Gastroesophageal sphincter (tissue), 4 donors: ENCODE measurements around the gene FAM163B. TPM values are rescaled to one million over a fixed set of nuclear protein-coding genes. Genes with fewer than 3 reads are reported as not detected.
"Not testable (repeated sequence)": the region's sequence is repeated elsewhere in the genome, so short reads cannot be mapped to it uniquely, and the experiment has no call there.

Source experiments
- ATAC-seq: fragments of 150-250 bp; one replicate; pipeline ENCODE4 v1.9.1; 2016; ENCODE audit warnings: mild to moderate bottlenecking, moderate library complexity
- H3K27ac ChIP-seq, 4 donors: fragments of 200-600 bp; sonication (generic) in 3 of 4; 1 replicate in 3 of 4; 2 replicates in 1 of 4; pipeline ENCODE4 v1.5.1; 2016 to 2019
- H3K27me3 ChIP-seq: fragments of 200-600 bp; sonication (generic); one replicate; pipeline ENCODE4 v1.5.1; 2019
- H3K36me3 ChIP-seq, 2 donors: fragments of 200-600 bp; sonication (generic); one replicate each; pipeline ENCODE4 v1.5.1; 2019; ENCODE audit warnings: control low read depth in 1 of 2
- H3K4me1 ChIP-seq, 3 donors: fragments of 200-600 bp; sonication (generic); 1 replicate in 2 of 3; 2 replicates in 1 of 3; pipeline ENCODE4 v1.5.1; 2016 to 2019; ENCODE audit warnings: control low read depth in 2 of 3
- H3K4me3 ChIP-seq, 2 donors: fragments of 200-600 bp; sonication (generic); one replicate each; pipeline ENCODE4 v1.5.1; 2019; ENCODE audit warnings: mild to moderate bottlenecking in 1 of 2, moderate library complexity in 1 of 2
- H3K9me3 ChIP-seq, 3 donors: fragments of 200-600 bp; sonication (generic); one replicate each; pipeline ENCODE4 v1.5.1; 2017 to 2019; ENCODE audit warnings: control low read depth in 2 of 3
- EP300 ChIP-seq: sonication (generic); formaldehyde crosslinking; IDR thresholded peaks from one replicate; pipeline ENCODE4 v1.6.1; 2017; ENCODE audit warnings: antibody characterized with exemption, mild to moderate bottlenecking
- POLR2A ChIP-seq, 2 donors: fragments of 450-650 bp; IDR thresholded peaks; one replicate each; pipeline ENCODE4 v1.6.1; 2017; ENCODE audit warnings: antibody characterized with exemption in 2 of 2, mild to moderate bottlenecking in 2 of 2, moderate library complexity in 1 of 2
- POLR2AphosphoS5 ChIP-seq: sonication (generic); formaldehyde crosslinking; IDR thresholded peaks from one replicate; pipeline ENCODE4 v1.6.1; 2017; ENCODE audit warnings: antibody characterized with exemption
- WGBS, 2 donors: methylation state at CpG; one replicate each; pipeline ENCODE4 v1.1.5; 2018; ENCODE audit warnings: low coverage in 1 of 2; 5-methylcytosine and 5-hydroxymethylcytosine counted together
- total RNA-seq, 4 donors: library from RNA; depleted of rRNA; stranded (reverse); fragments of >200 nt; gene quantifications; one replicate each; pipeline ENCODE4 v1.1.0, GENCODE V29; 2016
- TF ChIP-seq, protein P1 (sequence below), 4 experiments: fragments of 200-600 bp in 2 of 4; fragments of 450-650 bp in 2 of 4; sonication (generic) in 1 of 4; IDR thresholded peaks; one replicate each; pipeline ENCODE4 v1.5.1; 2017 to 2019; ENCODE audit warnings: antibody characterized with exemption in 4 of 4, mild to moderate bottlenecking in 2 of 4, moderate library complexity in 2 of 4

FAM163B gene
- total RNA-seq, 4 donors from 2014 or later: not detected

DNA sequence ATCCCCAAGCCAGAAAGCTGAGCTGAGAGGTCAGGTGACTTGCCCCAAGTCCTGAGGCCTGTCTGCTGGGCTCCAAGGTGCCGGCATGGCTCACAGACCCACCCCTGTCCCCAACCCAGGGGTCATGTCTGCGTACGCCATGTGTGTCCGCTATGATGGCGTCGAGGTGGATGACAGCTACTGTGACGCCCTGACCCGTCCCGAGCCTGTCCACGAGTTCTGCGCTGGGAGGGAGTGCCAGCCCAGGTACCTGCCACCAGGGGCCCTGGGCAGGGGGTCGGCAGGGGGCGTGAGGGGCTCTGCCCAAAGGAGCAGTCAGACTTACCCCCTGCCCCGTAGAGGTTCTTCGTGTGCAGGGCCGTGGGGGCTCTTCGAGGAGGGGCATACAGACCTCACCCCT, 42.4 kb downstream of the FAM163B start:
- H3K36me3 ChIP-seq: no peaks in the 10 kb centered on the region
- TF ChIP-seq POLR2A (IDR thresholded peaks at IDR 0.05) (no peak), EP300 (no peak), POLR2AphosphoS5 (no peak)
- TF ChIP-seq, protein P1, sequence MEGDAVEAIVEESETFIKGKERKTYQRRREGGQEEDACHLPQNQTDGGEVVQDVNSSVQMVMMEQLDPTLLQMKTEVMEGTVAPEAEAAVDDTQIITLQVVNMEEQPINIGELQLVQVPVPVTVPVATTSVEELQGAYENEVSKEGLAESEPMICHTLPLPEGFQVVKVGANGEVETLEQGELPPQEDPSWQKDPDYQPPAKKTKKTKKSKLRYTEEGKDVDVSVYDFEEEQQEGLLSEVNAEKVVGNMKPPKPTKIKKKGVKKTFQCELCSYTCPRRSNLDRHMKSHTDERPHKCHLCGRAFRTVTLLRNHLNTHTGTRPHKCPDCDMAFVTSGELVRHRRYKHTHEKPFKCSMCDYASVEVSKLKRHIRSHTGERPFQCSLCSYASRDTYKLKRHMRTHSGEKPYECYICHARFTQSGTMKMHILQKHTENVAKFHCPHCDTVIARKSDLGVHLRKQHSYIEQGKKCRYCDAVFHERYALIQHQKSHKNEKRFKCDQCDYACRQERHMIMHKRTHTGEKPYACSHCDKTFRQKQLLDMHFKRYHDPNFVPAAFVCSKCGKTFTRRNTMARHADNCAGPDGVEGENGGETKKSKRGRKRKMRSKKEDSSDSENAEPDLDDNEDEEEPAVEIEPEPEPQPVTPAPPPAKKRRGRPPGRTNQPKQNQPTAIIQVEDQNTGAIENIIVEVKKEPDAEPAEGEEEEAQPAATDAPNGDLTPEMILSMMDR (IDR thresholded peaks at IDR 0.05): no peak
- no peak overlapping the region for H3K4me3 ChIP-seq
- peaks cover 0 to 35% (median 14%) of the 10 kb centered on the region in 3 donors for H3K4me1 ChIP-seq
- H3K9me3 ChIP-seq: no peaks in the 10 kb centered on the region
- H3K27me3 ChIP-seq: peaks cover 3% of the 10 kb centered on the region
- ATAC-seq: no peak
- 82% methylated on average over 4 of the region's 17 CpGs; no CpG with 5 or more reads in 1 of the 2 donors for WGBS, 2 donors
- peak overlapping the region in 2 of 4 donors; percentile 80 to 85 for H3K27ac ChIP-seq

- Histone ChIP-seq H3K27ac (peak overlapping the region in 3 of 4 donors; percentile 72 to 85 (median 80)), H3K27me3 (peaks cover 7% of the 10 kb centered on the region), H3K9me3 (no peaks in the 10 kb centered on the region), H3K36me3 (no peaks in the 10 kb centered on the region), H3K4me3 (no peak overlapping the region), H3K4me1 (peaks cover 0 to 35% (median 14%) of the 10 kb centered on the region in 3 donors)
- 95 to 100% methylated on average over 1 to 4 of the region's 14 CpGs for WGBS, 2 donors
- no peak for ATAC-seq
- TF ChIP-seq, protein P1 (IDR thresholded peaks at IDR 0.05): no peak
- TF ChIP-seq EP300: no peak
Observed at GRCh38 chr9:133566382-133566781, 42.8 kb downstream of the FAM163B start.

- ATAC-seq: no peak
- Histone ChIP-seq H3K4me3 (no peak overlapping the region), H3K9me3 (no peaks in the 10 kb centered on the region), H3K27me3 (peaks cover 12% of the 10 kb centered on the region), H3K36me3 (no peaks in the 10 kb centered on the region), H3K4me1 (peaks cover 0 to 53% (median 20%) of the 10 kb centered on the region in 3 donors), H3K27ac (peak overlapping the region in 3 of 4 donors; percentile 72 to 85 (median 80))
- 67 to 77% methylated on average over 2 to 10 of the region's 11 CpGs for WGBS, 2 donors
- TF ChIP-seq, protein P1 (IDR thresholded peaks at IDR 0.05): no peak
- TF ChIP-seq POLR2AphosphoS5 (no peak), POLR2A (IDR thresholded peaks at IDR 0.05) (no peak), EP300 (no peak)
Observed at GRCh38 chr9:133564451-133565116, 44.6 kb downstream of the FAM163B start.

DNA sequence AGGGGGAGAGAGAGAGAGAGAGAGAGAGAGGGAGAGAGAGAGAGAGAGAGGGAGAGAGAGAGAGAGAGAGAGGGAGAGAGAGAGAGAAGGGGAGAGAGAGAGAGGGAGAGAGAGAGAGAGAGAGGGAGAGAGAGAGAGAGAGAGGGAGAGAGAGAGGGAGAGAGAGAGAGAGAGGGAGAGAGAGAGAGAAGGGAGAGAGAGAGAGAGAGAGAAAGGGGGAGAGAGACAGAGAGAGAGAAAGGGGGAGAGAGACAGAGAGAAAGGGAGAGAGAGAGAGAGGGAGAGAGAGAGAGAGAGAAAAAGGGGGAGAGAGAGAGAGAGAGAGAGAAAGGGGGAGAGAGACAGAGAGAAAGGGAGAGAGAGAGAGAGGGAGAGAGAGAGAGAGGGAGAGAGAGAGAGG, 45.4 kb downstream of the FAM163B start:
- not testable (repeated sequence) for H3K36me3 ChIP-seq, ATAC-seq, H3K4me3 ChIP-seq, H3K9me3 ChIP-seq
- H3K27me3 ChIP-seq: peaks cover 12% of the 10 kb centered on the region
- peaks cover 0 to 60% (median 20%) of the 10 kb centered on the region in 3 donors for H3K4me1 ChIP-seq
- H3K27ac ChIP-seq: peak overlapping the region in 3 of 4 donors; percentile 49 to 80 (median 74)

- peaks cover 12% of the 10 kb centered on the region for H3K27me3 ChIP-seq
- no peaks in the 10 kb centered on the region for H3K36me3 ChIP-seq
- peak; percentile 47 for TF ChIP-seq POLR2AphosphoS5
- TF ChIP-seq, protein P1 (IDR thresholded peaks at IDR 0.05): no peak
- peaks cover 0 to 64% (median 25%) of the 10 kb centered on the region in 3 donors for H3K4me1 ChIP-seq
- 0% methylated on average over 1 of the region's 14 CpGs; no CpG with 5 or more reads in 1 of the 2 donors for WGBS, 2 donors
- H3K9me3 ChIP-seq: no peaks in the 10 kb centered on the region
- ATAC-seq: peak; percentile 72
- H3K4me3 ChIP-seq: no peak overlapping the region
- H3K27ac ChIP-seq: peak overlapping the region in 3 of 4 donors; percentile 49 to 80 (median 74)
Observed at GRCh38 chr9:133563291-133563796, 45.8 kb downstream of the FAM163B start.
